GM18861 (cell line): Measurements from ENCODE around the gene ZNF814.
A peak's percentile ranks its signal among the peaks of the same experiment; 100 is the strongest.
"Not testable (repeated sequence)": the region's sequence is repeated elsewhere in the genome, so short reads cannot be mapped to it uniquely, and the experiment has no call there.

Experiments used
- ATAC-seq: cut with Tn5 transposase; IDR thresholded peaks from one replicate; pipeline ENCODE4 v1.9.1; 2021; ENCODE audit not compliant: unreplicated experiment

The ZNF814 gene

GRCh38 chr19:57819475-57820148, 69.2 kb downstream of the ZNF814 start:
- peak; percentile 80 for ATAC-seq

- no peak for ATAC-seq
These were observed 70.5 kb downstream of the ZNF814 start for GRCh38 chr19:57818378-57818777.

- no peak for ATAC-seq
These were observed 70.9 kb downstream of the ZNF814 start for GRCh38 chr19:57817976-57818375.

GRCh38 chr19:57816652-57817051, 72.2 kb downstream of the ZNF814 start:
- ATAC-seq, result no peak

- no peak for ATAC-seq
These were observed 73.4 kb downstream of the ZNF814 start for GRCh38 chr19:57815247-57816075.

- ATAC-seq, result peak; percentile 73
These were observed 74.2 kb downstream of the ZNF814 start, which contains the start of gene ZNF552 for GRCh38 chr19:57814505-57815246. ZNF552 (minus strand) TSS chr19:57814913; CDS start chr19:57814743, 170 bp downstream.

- no peak for ATAC-seq
These were observed 74.8 kb downstream of the ZNF814 start for GRCh38 chr19:57813919-57814504.

- not testable (repeated sequence) for ATAC-seq
These were observed 75.6 kb downstream of the ZNF814 start for GRCh38 chr19:57812975-57813820.

- ATAC-seq, result no peak
These were observed 76.6 kb downstream of the ZNF814 start for GRCh38 chr19:57812226-57812625.

GRCh38 chr19:57810410-57811295, 78.2 kb downstream of the ZNF814 start:
- not testable (repeated sequence) for ATAC-seq

GRCh38 chr19:57807541-57807940, 81.3 kb downstream of the ZNF814 start:
- no peak for ATAC-seq

GRCh38 chr19:57803594-57804325, 85.1 kb downstream of the ZNF814 start:
- ATAC-seq, result no peak

- no peak for ATAC-seq
These were observed 85.6 kb downstream of the ZNF814 start for GRCh38 chr19:57803265-57803593.

- ATAC-seq, result no peak
These were observed 86.6 kb downstream of the ZNF814 start for GRCh38 chr19:57802269-57802668.

GRCh38 chr19:57800696-57801095, 88.1 kb downstream of the ZNF814 start:
- ATAC-seq, result no peak
